H9 (cell line): Measurements from ENCODE around the gene SNORC. TPM values are rescaled to one million over a fixed set of nuclear protein-coding genes. Genes with fewer than 3 reads are reported as not detected.

ENCODE experiments used
- DNase-seq: peaks from one replicate; pipeline ENCODE4 v3.0.0-alpha.2; 2017
- H2AFZ ChIP-seq: one replicate; pipeline ENCODE4 v1.6.1; 2013; ENCODE audit warnings: mild to moderate bottlenecking, low read length, control low read depth, moderate library complexity
- H2AK5ac ChIP-seq: 2 replicates; pipeline ENCODE4 v1.6.1; 2013; ENCODE audit warnings: low read length, control low read depth, mixed read lengths; ENCODE audit not compliant: insufficient read length
- H2BK120ac ChIP-seq: one replicate; pipeline ENCODE4 v1.6.1; 2013; ENCODE audit warnings: low read depth, mild to moderate bottlenecking, low read length, control low read depth, inconsistent platforms; ENCODE audit not compliant: poor library complexity, severe bottlenecking
- H2BK12ac ChIP-seq: 2 replicates; pipeline ENCODE4 v1.6.1; 2013; ENCODE audit warnings: low read length, control low read depth, mixed read lengths, low read depth; ENCODE audit not compliant: insufficient read length
- H2BK15ac ChIP-seq: 2 replicates; pipeline ENCODE4 v1.6.1; 2013; ENCODE audit warnings: low read depth, low read length, control low read depth
- H2BK20ac ChIP-seq: one replicate; pipeline ENCODE4 v1.6.1; 2013; ENCODE audit warnings: low read depth, mild to moderate bottlenecking, low read length, control low read depth, inconsistent platforms; ENCODE audit not compliant: poor library complexity, severe bottlenecking
- H2BK5ac ChIP-seq: 2 replicates; pipeline ENCODE4 v1.6.1; 2013; ENCODE audit warnings: low read length, control low read depth, mixed read lengths; ENCODE audit not compliant: insufficient read length
- H3K14ac ChIP-seq: 2 replicates; pipeline ENCODE4 v1.6.1; 2013; ENCODE audit warnings: low read length, control low read depth; ENCODE audit not compliant: insufficient read depth
- H3K18ac ChIP-seq: 2 replicates; pipeline ENCODE4 v1.6.1; 2013; ENCODE audit warnings: low read depth, mild to moderate bottlenecking, mixed read lengths, low read length, control low read depth; ENCODE audit not compliant: insufficient read length
- H3K23ac ChIP-seq: 2 replicates; pipeline ENCODE4 v1.6.1; 2013; ENCODE audit warnings: low read length, control low read depth, mixed read lengths, low read depth; ENCODE audit not compliant: insufficient read length
- H3K23me2 ChIP-seq: 2 replicates; pipeline ENCODE4 v1.6.1; 2013; ENCODE audit warnings: low read depth, mild to moderate bottlenecking, mixed read lengths, low read length, control low read depth; ENCODE audit not compliant: insufficient read length, poor library complexity, severe bottlenecking
- H3K27ac ChIP-seq: 2 replicates; pipeline ENCODE4 v1.5.1; 2013; ENCODE audit warnings: low read length, control low read depth, mixed read lengths, low read depth; ENCODE audit not compliant: insufficient read length
- H3K27me3 ChIP-seq: 2 replicates; pipeline ENCODE4 v1.6.1; 2013; ENCODE audit warnings: low read length, control low read depth, inconsistent platforms; ENCODE audit not compliant: insufficient read depth
- H3K4ac ChIP-seq: 2 replicates; pipeline ENCODE4 v1.6.1; 2013; ENCODE audit warnings: low read depth, mild to moderate bottlenecking, control low read depth, inconsistent platforms, low read length, moderate library complexity
- H3K4me1 ChIP-seq: 2 replicates; pipeline ENCODE4 v1.6.1; 2013; ENCODE audit warnings: low read length, control low read depth, inconsistent platforms; ENCODE audit not compliant: insufficient read depth
- H3K4me2 ChIP-seq: 2 replicates; pipeline ENCODE4 v1.6.1; 2013; ENCODE audit warnings: low read length, control low read depth, mixed read lengths; ENCODE audit not compliant: insufficient read length, insufficient read depth
- H3K56ac ChIP-seq: 2 replicates; pipeline ENCODE4 v1.6.1; 2013; ENCODE audit warnings: low read depth, mild to moderate bottlenecking, mixed read lengths, low read length, control low read depth; ENCODE audit not compliant: insufficient read length
- H3K79me1 ChIP-seq: 2 replicates; pipeline ENCODE4 v1.6.1; 2013; ENCODE audit warnings: low read depth, mild to moderate bottlenecking, moderate library complexity, low read length, control low read depth, inconsistent platforms; ENCODE audit not compliant: insufficient read depth, poor library complexity, severe bottlenecking
- H3K79me2 ChIP-seq: 2 replicates; pipeline ENCODE4 v1.6.1; 2013; ENCODE audit warnings: low read length, control low read depth, inconsistent platforms; ENCODE audit not compliant: insufficient read depth
- H3K9ac ChIP-seq: 2 replicates; pipeline ENCODE4 v1.6.1; 2013; ENCODE audit warnings: low read length, control low read depth, mixed read lengths; ENCODE audit not compliant: insufficient read length; ENCODE audit errors: extremely low read depth
- H3K9me3 ChIP-seq: one replicate; pipeline ENCODE4 v1.6.1; 2013; ENCODE audit warnings: low read depth, low read length, inconsistent platforms; ENCODE audit not compliant: control insufficient read depth
- H3T11ph ChIP-seq: one replicate; pipeline ENCODE4 v1.6.1; 2013; ENCODE audit warnings: mild to moderate bottlenecking, low read length, control low read depth, inconsistent platforms
- H4K20me1 ChIP-seq: one replicate; pipeline ENCODE4 v1.6.1; 2013; ENCODE audit not compliant: control insufficient read depth, insufficient read length, insufficient read depth
- H4K5ac ChIP-seq: 2 replicates; pipeline ENCODE4 v1.6.1; 2013; ENCODE audit warnings: low read depth, mild to moderate bottlenecking, mixed read lengths, low read length, control low read depth; ENCODE audit not compliant: insufficient read length
- H4K8ac ChIP-seq: replicated peaks from 2 replicates; pipeline ENCODE4 v1.6.1; 2013; ENCODE audit warnings: low read length, control low read depth, mixed read lengths, low read depth; ENCODE audit not compliant: insufficient read length
- H4K91ac ChIP-seq: 2 replicates; pipeline ENCODE4 v1.6.1; 2013; ENCODE audit warnings: low read depth, mild to moderate bottlenecking, moderate library complexity, mixed read lengths, low read length, control low read depth; ENCODE audit not compliant: insufficient read length
- H3K27ac Mint-ChIP-seq, 3 experiments: 2 replicates in 2 of 3; 3 replicates in 1 of 3; pipeline ENCODE4 v1.8.0; 2020 to 2021; ENCODE audit warnings: mixed read lengths in 3 of 3, mild to moderate bottlenecking in 1 of 3, moderate library complexity in 1 of 3
- H3K27me3 Mint-ChIP-seq: 2 replicates; pipeline ENCODE4 v1.8.0; 2021; ENCODE audit warnings: low read depth, mild to moderate bottlenecking, moderate library complexity, mixed read lengths
- H3K36me3 Mint-ChIP-seq, 3 experiments: 2 replicates in 2 of 3; 3 replicates in 1 of 3; pipeline ENCODE4 v1.8.0; 2020 to 2021; ENCODE audit warnings: low read depth in 3 of 3, mixed read lengths in 3 of 3; ENCODE audit not compliant: insufficient read depth in 1 of 3
- H3K4me1 Mint-ChIP-seq, 2 experiments: 2 replicates each; pipeline ENCODE4 v1.8.0; 2020; ENCODE audit warnings: mixed read lengths in 2 of 2
- H3K4me3 Mint-ChIP-seq, 2 experiments: 2 replicates in 1 of 2; 3 replicates in 1 of 2; pipeline ENCODE4 v1.8.0; 2020 to 2021; ENCODE audit warnings: mild to moderate bottlenecking in 2 of 2, mixed read lengths in 2 of 2, moderate library complexity in 1 of 2
- H3K9me3 Mint-ChIP-seq, 2 experiments: 2 replicates in 1 of 2; 3 replicates in 1 of 2; pipeline ENCODE4 v1.8.0; 2020; ENCODE audit warnings: mild to moderate bottlenecking in 2 of 2, mixed read lengths in 2 of 2, moderate library complexity in 1 of 2
- CTCF ChIP-seq: fragments of 200-600 bp; sonication (generic); conservative IDR thresholded peaks from 3 replicates; pipeline ENCODE4 v1.8.0; 2021; ENCODE audit warnings: antibody characterized with exemption, mild to moderate bottlenecking
- WGBS: extraction: QIAGEN DNeasy Blood & Tissue Kit; methylation state at CpG from one replicate; pipeline ENCODE4 v1.1.7; 2013; ENCODE audit warnings: missing lambda C conversion rate, low lambda C conversion rate, mixed read lengths; ENCODE audit not compliant: insufficient read length; ENCODE audit errors: extremely low coverage; 5-methylcytosine and 5-hydroxymethylcytosine counted together
- total RNA-seq: library from RNA; stranded (reverse); gene quantifications from 2 replicates; pipeline ENCODE4 v1.2.1, GENCODE V29; 2021

The SNORC gene
- total RNA-seq, 1 experiment from 2014 or later = 1.1 TPM

- no peak for DNase-seq
- Histone ChIP-seq H2BK12ac (no peak overlapping the region), H3K56ac (no peak overlapping the region), H3K79me1 (peaks cover 2% of the 10 kb centered on the region), H2BK20ac (no peak overlapping the region), H3K23ac (no peak overlapping the region), H3K27me3 (no peaks in the 10 kb centered on the region), H2AK5ac (no peak overlapping the region), H3K18ac (no peak overlapping the region), H2AFZ (no peak overlapping the region), H3K4me1 (no peaks in the 10 kb centered on the region; the same call in 1 of the 2 replicates), H2BK15ac (no peak overlapping the region), H4K91ac (no peak overlapping the region), H3T11ph (no peak overlapping the region), H4K20me1 (no peaks in the 10 kb centered on the region), H4K8ac (no peak overlapping the region), H2BK120ac (no peak overlapping the region), H3K79me2 (no peaks in the 10 kb centered on the region), H3K9ac (no peak overlapping the region), H3K4ac (no peak overlapping the region), H3K4me2 (no peak overlapping the region), H3K27ac (no peak overlapping the region), H4K5ac (no peak overlapping the region), H3K14ac (no peak overlapping the region), H3K9me3 (no peaks in the 10 kb centered on the region), H3K23me2 (no peaks in the 10 kb centered on the region), H2BK5ac (no peak overlapping the region)
- peaks cover 4 to 7% of the 10 kb centered on the region in 2 experiments; a peak in 2 of 4 replicates for H3K4me1 Mint-ChIP-seq
- H3K36me3 Mint-ChIP-seq = peaks cover 14 to 68% (median 59%) of the 10 kb centered on the region in 3 experiments; a peak in 6 of 7 replicates
- peak overlapping the region in 1 of 3 experiments; percentile 60; a peak in 1 of 7 replicates for H3K27ac Mint-ChIP-seq
- WGBS = no CpG with 5 or more reads among the region's 4 CpGs
- H3K27me3 Mint-ChIP-seq = no peaks in the 10 kb centered on the region; the same call in 1 of the 2 replicates
- no peak for TF ChIP-seq CTCF
- H3K4me3 Mint-ChIP-seq = no peak overlapping the region
- no peaks in the 10 kb centered on the region for H3K9me3 Mint-ChIP-seq
Observed at GRCh38 chr2:232836934-232837333, 33.1 kb upstream of the SNORC start.
